ENCODE results near the gene C1QL3.

Gene C1QL3

GRCh38 chr10:16519250-16519907 lies 2.3 kb downstream of the C1QL3 start:
- Histone ChIP-seq H2AFZ (ENCODE audit: low read depth, low read length) (no peak overlapping the region), H3K4me1 (ENCODE audit: insufficient read depth, low read length) (no peaks in the 10 kb centered on the region), H3K36me3 (ENCODE audit: insufficient read depth, low read length) (peaks cover 12% of the 10 kb centered on the region), H3K4me3 (ENCODE audit: low read depth in 1 of 2, low read length in 2 of 2) (no peak overlapping the region), H3K4me2 (ENCODE audit: insufficient read depth, low read length) (no peak overlapping the region), H3K9me3 (ENCODE audit: insufficient read depth, low read length, severe bottlenecking) (no peaks in the 10 kb centered on the region), H3K27ac (ENCODE audit: low read length) (no peak overlapping the region), H3K27me3 (ENCODE audit: insufficient read depth, low read length, poor library complexity) (no peaks in the 10 kb centered on the region), H3K9ac (ENCODE audit: low read depth, low read length) (no peak overlapping the region), H3K79me2 (ENCODE audit: insufficient read depth, low read length) (no peaks in the 10 kb centered on the region), H4K20me1 (ENCODE audit: insufficient read depth, low read length) (0 out of 2 replicates have a peak, but pooled peaks cover 3% of the 10 kb centered on the region)
- ATAC-seq (ENCODE audit: insufficient read depth, low read depth): no peak
- no peak for TF ChIP-seq EZH2 (IDR thresholded peaks at IDR 0.05; ENCODE audit: borderline replicate concordance, low read depth, low read length, severe bottlenecking)
- peak; percentile 1 for TF ChIP-seq CTCF (IDR thresholded peaks at IDR 0.05; ENCODE audit: borderline replicate concordance, extremely low read depth, low read length, poor library complexity, severe bottlenecking)
- no peak for DNase-seq

GRCh38 chr10:16518822-16519221 lies 2.9 kb downstream of the C1QL3 start:
- no peak overlapping the region for H3K4me3 ChIP-seq (ENCODE audit: low read depth in 1 of 2, low read length in 2 of 2)
- no peak overlapping the region for H3K4me2 ChIP-seq (ENCODE audit: insufficient read depth, low read length)
- H3K79me2 ChIP-seq (ENCODE audit: insufficient read depth, low read length): no peaks in the 10 kb centered on the region
- H4K20me1 ChIP-seq (ENCODE audit: insufficient read depth, low read length): 0 out of 2 replicates have a peak, but pooled peaks cover 4% of the 10 kb centered on the region
- H3K27ac ChIP-seq (ENCODE audit: low read length): no peak overlapping the region
- H3K4me1 ChIP-seq (ENCODE audit: insufficient read depth, low read length): no peaks in the 10 kb centered on the region
- H3K27me3 ChIP-seq (ENCODE audit: insufficient read depth, low read length, poor library complexity): no peaks in the 10 kb centered on the region
- H3K36me3 ChIP-seq (ENCODE audit: insufficient read depth, low read length): peaks cover 18% of the 10 kb centered on the region
- ATAC-seq (ENCODE audit: insufficient read depth, low read depth): no peak
- no peak for DNase-seq
- no peak overlapping the region for H2AFZ ChIP-seq (ENCODE audit: low read depth, low read length)
- H3K9ac ChIP-seq (ENCODE audit: low read depth, low read length): no peak overlapping the region
- no peak for TF ChIP-seq EZH2 (IDR thresholded peaks at IDR 0.05; ENCODE audit: borderline replicate concordance, low read depth, low read length, severe bottlenecking)
- no peak for TF ChIP-seq CTCF (IDR thresholded peaks at IDR 0.05; ENCODE audit: borderline replicate concordance, extremely low read depth, low read length, poor library complexity, severe bottlenecking)
- H3K9me3 ChIP-seq (ENCODE audit: insufficient read depth, low read length, severe bottlenecking): no peaks in the 10 kb centered on the region

- no peaks in the 10 kb centered on the region for H3K79me2 ChIP-seq (ENCODE audit: insufficient read depth, low read length)
- H3K9me3 ChIP-seq (ENCODE audit: insufficient read depth, low read length, severe bottlenecking): no peaks in the 10 kb centered on the region
- H3K4me1 ChIP-seq (ENCODE audit: insufficient read depth, low read length): no peaks in the 10 kb centered on the region
- no peaks in the 10 kb centered on the region for H3K27me3 ChIP-seq (ENCODE audit: insufficient read depth, low read length, poor library complexity)
- H3K4me2 ChIP-seq (ENCODE audit: insufficient read depth, low read length): no peak overlapping the region
- no peak overlapping the region for H3K27ac ChIP-seq (ENCODE audit: low read length)
- no peak for DNase-seq
- H3K9ac ChIP-seq (ENCODE audit: low read depth, low read length): no peak overlapping the region
- TF ChIP-seq EZH2 (IDR thresholded peaks at IDR 0.05; ENCODE audit: borderline replicate concordance, low read depth, low read length, severe bottlenecking) (no peak), CTCF (IDR thresholded peaks at IDR 0.05; ENCODE audit: borderline replicate concordance, extremely low read depth, low read length, poor library complexity, severe bottlenecking) (no peak)
- no peak overlapping the region for H3K4me3 ChIP-seq (ENCODE audit: low read depth in 1 of 2, low read length in 2 of 2)
- no peak for ATAC-seq (ENCODE audit: insufficient read depth, low read depth)
- H2AFZ ChIP-seq (ENCODE audit: low read depth, low read length): no peak overlapping the region
- peaks cover 7% of the 10 kb centered on the region; the same call in 1 of the 2 replicates for H4K20me1 ChIP-seq (ENCODE audit: insufficient read depth, low read length)
- peaks cover 50% of the 10 kb centered on the region for H3K36me3 ChIP-seq (ENCODE audit: insufficient read depth, low read length)
Measured at GRCh38 chr10:16510843-16511242, 10.8 kb downstream of the C1QL3 start.
